Trophoblast cell (in vitro differentiated cells and primary cell): ENCODE measurements around the gene CFAP141. TPM values are rescaled to one million over a fixed set of nuclear protein-coding genes. Genes with fewer than 3 reads are reported as not detected.

Source experiments
- DNase-seq, 2 donors: peaks; one replicate each; pipeline ENCODE4 v3.0.0-alpha.2; 2016
- H2AFZ ChIP-seq: 2 replicates; pipeline ENCODE4 v1.6.1; 2013; ENCODE audit warnings: low read length, moderate library complexity, mild to moderate bottlenecking; ENCODE audit not compliant: insufficient read depth, poor library complexity
- H2AK5ac ChIP-seq: 2 replicates; pipeline ENCODE4 v1.6.1; 2013; ENCODE audit warnings: mild to moderate bottlenecking, low read length
- H2BK120ac ChIP-seq: 2 replicates; pipeline ENCODE4 v1.6.1; 2013; ENCODE audit warnings: low read length, mild to moderate bottlenecking, moderate library complexity; ENCODE audit not compliant: insufficient read depth, poor library complexity
- H2BK12ac ChIP-seq: 2 replicates; pipeline ENCODE4 v1.6.1; 2013; ENCODE audit warnings: mild to moderate bottlenecking, low read length, moderate library complexity
- H2BK5ac ChIP-seq: 2 replicates; pipeline ENCODE4 v1.6.1; 2013; ENCODE audit warnings: low read length, low read depth, moderate library complexity, mild to moderate bottlenecking; ENCODE audit not compliant: poor library complexity
- H3K14ac ChIP-seq: 2 replicates; pipeline ENCODE4 v1.6.1; 2013; ENCODE audit warnings: mild to moderate bottlenecking, low read length
- H3K18ac ChIP-seq: 2 replicates; pipeline ENCODE4 v1.6.1; 2013; ENCODE audit warnings: mild to moderate bottlenecking, low read length
- H3K23ac ChIP-seq: 2 replicates; pipeline ENCODE4 v1.6.1; 2013; ENCODE audit warnings: low read length
- H3K27ac ChIP-seq: 2 replicates; pipeline ENCODE4 v1.5.1; 2013; ENCODE audit warnings: low read depth, mild to moderate bottlenecking, inconsistent platforms, low read length, moderate library complexity
- H3K27me3 ChIP-seq: 2 replicates; pipeline ENCODE4 v1.6.1; 2013; ENCODE audit warnings: inconsistent platforms, mild to moderate bottlenecking, low read length, moderate library complexity; ENCODE audit not compliant: insufficient read depth
- H3K36me3 ChIP-seq, 2 experiments: 1 replicate in 1 of 2; 2 replicates in 1 of 2; pipeline ENCODE4 v1.6.1; 2013; ENCODE audit warnings: low read length in 2 of 2, mild to moderate bottlenecking in 2 of 2, moderate library complexity in 1 of 2; ENCODE audit not compliant: insufficient read depth in 2 of 2, control insufficient read depth in 1 of 2
- H3K4ac ChIP-seq: 2 replicates; pipeline ENCODE4 v1.6.1; 2013; ENCODE audit warnings: low read depth, mild to moderate bottlenecking, low read length, moderate library complexity
- H3K4me1 ChIP-seq, 2 experiments: 1 replicate in 1 of 2; 2 replicates in 1 of 2; pipeline ENCODE4 v1.6.1; 2013; ENCODE audit warnings: low read length in 2 of 2, mild to moderate bottlenecking in 2 of 2, moderate library complexity in 1 of 2; ENCODE audit not compliant: insufficient read depth in 2 of 2, control insufficient read depth in 1 of 2
- H3K4me2 ChIP-seq: 2 replicates; pipeline ENCODE4 v1.6.1; 2013; ENCODE audit warnings: inconsistent platforms, mild to moderate bottlenecking, low read length, moderate library complexity
- H3K4me3 ChIP-seq: 2 replicates; pipeline ENCODE4 v1.5.1; 2013; ENCODE audit warnings: mild to moderate bottlenecking, low read depth, low read length, inconsistent platforms
- H3K79me1 ChIP-seq: one replicate; pipeline ENCODE4 v1.6.1; 2013; ENCODE audit warnings: low read length
- H3K79me2 ChIP-seq: 2 replicates; pipeline ENCODE4 v1.6.1; 2013; ENCODE audit warnings: low read length, mild to moderate bottlenecking; ENCODE audit not compliant: control insufficient read depth, insufficient read depth, poor library complexity
- H3K9ac ChIP-seq: 2 replicates; pipeline ENCODE4 v1.6.1; 2013; ENCODE audit warnings: mild to moderate bottlenecking, low read length
- H3K9me3 ChIP-seq: 2 replicates; pipeline ENCODE4 v1.6.1; 2013; ENCODE audit warnings: low read depth, mild to moderate bottlenecking, control low read depth, inconsistent platforms, low read length; ENCODE audit not compliant: insufficient read depth
- H4K12ac ChIP-seq: 2 replicates; pipeline ENCODE4 v1.6.1; 2013; ENCODE audit warnings: low read depth, mild to moderate bottlenecking, low read length, moderate library complexity
- H4K8ac ChIP-seq: 2 replicates; pipeline ENCODE4 v1.6.1; 2013; ENCODE audit warnings: low read depth, mild to moderate bottlenecking, low read length, moderate library complexity
- H4K91ac ChIP-seq: one replicate; pipeline ENCODE4 v1.6.1; 2013; ENCODE audit warnings: low read depth, mild to moderate bottlenecking, low read length, moderate library complexity
- WGBS: extraction: QIAGEN DNeasy Blood & Tissue Kit; methylation state at CpG from one replicate; pipeline ENCODE4 v1.1.7; 2013; ENCODE audit warnings: missing lambda C conversion rate; ENCODE audit not compliant: insufficient read length, insufficient coverage; ENCODE audit errors: extremely low coverage; 5-methylcytosine and 5-hydroxymethylcytosine counted together
- polyA plus RNA-seq: library from polyadenylated mRNA; stranded (reverse); fragments of 200-250 nt; gene quantifications from 2 replicates; pipeline ENCODE4 v1.2.3, GENCODE V29; 2013

The CFAP141 gene
- polyA plus RNA-seq: not detected in 2 replicates

GRCh38 chr1:154206196-154206595 is at the start of gene CFAP141:
Gene CFAP141, minus strand, starts transcription at chr1:154206333. Its CDS starts 26 bp downstream, at chr1:154206307.
- no CpG with 5 or more reads among the region's 1 CpG for WGBS
- H3K14ac ChIP-seq: no peak within 1 kb of the TSS
- no peak within 1 kb of the TSS for H2BK5ac ChIP-seq
- no peaks in the 10 kb centered on the region for H3K9me3 ChIP-seq
- no peak within 1 kb of the TSS for H3K27ac ChIP-seq
- no peak within 1 kb of the TSS for H3K4me2 ChIP-seq
- no peak within 1 kb of the TSS for H3K23ac ChIP-seq
- no peak within 1 kb of the TSS for H3K9ac ChIP-seq
- H4K12ac ChIP-seq: no peak within 1 kb of the TSS
- H3K18ac ChIP-seq: no peak within 1 kb of the TSS
- no peak within 1 kb of the TSS for H3K4me3 ChIP-seq
- H4K8ac ChIP-seq: no peak within 1 kb of the TSS
- no peaks in the 10 kb centered on the region for H3K4me1 ChIP-seq
- H3K79me2 ChIP-seq: no peaks in the 10 kb centered on the region
- H2BK120ac ChIP-seq: no peak within 1 kb of the TSS
- peak; percentile 81 to 92 for DNase-seq
- H2BK12ac ChIP-seq: no peak within 1 kb of the TSS
- H3K36me3 ChIP-seq: peaks cover 29 to 38% of the 10 kb centered on the region in 2 experiments
- H3K4ac ChIP-seq: no peak within 1 kb of the TSS
- H3K79me1 ChIP-seq: no peaks in the 10 kb centered on the region
- no peak within 1 kb of the TSS for H4K91ac ChIP-seq
- no peak within 1 kb of the TSS for H2AK5ac ChIP-seq
- no peak within 1 kb of the TSS for H2AFZ ChIP-seq
- H3K27me3 ChIP-seq: no peaks in the 10 kb centered on the region

DNA sequence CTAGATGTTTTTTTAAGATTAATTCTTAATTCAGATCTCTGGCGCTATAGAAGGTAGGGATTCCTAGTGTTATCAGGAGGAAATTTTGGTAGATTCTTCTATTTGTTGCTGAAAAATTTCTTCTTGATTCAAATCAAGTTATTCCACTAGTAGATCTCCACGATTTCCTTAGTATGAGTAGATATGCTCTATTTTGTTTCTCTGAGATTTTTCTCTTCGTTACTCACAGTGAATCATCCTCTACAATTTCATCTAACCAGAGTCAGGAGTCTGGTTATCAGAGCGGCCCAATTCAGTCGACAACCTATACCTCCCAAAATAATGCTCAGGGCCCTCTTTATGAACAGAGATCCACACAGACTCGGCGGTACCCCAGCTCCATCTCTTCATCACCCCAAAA is 47.5 kb upstream of the CFAP141 start:
- Histone ChIP-seq H3K23ac (no peak overlapping the region), H4K8ac (no peak overlapping the region), H3K9ac (no peak overlapping the region), H3K27ac (no peak overlapping the region), H2AK5ac (no peak overlapping the region), H3K79me1 (no peaks in the 10 kb centered on the region), H3K79me2 (no peaks in the 10 kb centered on the region), H2BK5ac (no peak overlapping the region), H3K14ac (no peak overlapping the region), H3K36me3 (peaks cover 56 to 84% of the 10 kb centered on the region in 2 experiments), H3K9me3 (no peaks in the 10 kb centered on the region), H2BK120ac (no peak overlapping the region), H3K4me3 (no peak overlapping the region), H4K12ac (no peak overlapping the region), H2BK12ac (no peak overlapping the region), H3K4me2 (no peak overlapping the region), H4K91ac (no peak overlapping the region), H3K18ac (no peak overlapping the region), H3K4ac (no peak overlapping the region), H3K4me1 (no peaks in the 10 kb centered on the region), H2AFZ (no peak overlapping the region), H3K27me3 (no peaks in the 10 kb centered on the region)
- no CpG with 5 or more reads among the region's 7 CpGs for WGBS
- no peak for DNase-seq

- Histone ChIP-seq H2BK12ac (no peak overlapping the region), H2BK5ac (no peak overlapping the region), H3K79me2 (no peaks in the 10 kb centered on the region), H3K27me3 (no peaks in the 10 kb centered on the region), H4K91ac (no peak overlapping the region), H3K4me3 (no peak overlapping the region), H3K18ac (no peak overlapping the region), H3K9me3 (no peaks in the 10 kb centered on the region), H3K36me3 (peaks cover 24 to 54% of the 10 kb centered on the region in 2 experiments), H3K4me1 (no peaks in the 10 kb centered on the region), H2BK120ac (no peak overlapping the region), H2AFZ (no peak overlapping the region), H3K9ac (peak overlapping the region; percentile 36), H3K4ac (no peak overlapping the region), H4K8ac (no peak overlapping the region), H2AK5ac (no peak overlapping the region), H3K14ac (no peak overlapping the region), H3K79me1 (no peaks in the 10 kb centered on the region), H4K12ac (no peak overlapping the region), H3K27ac (no peak overlapping the region), H3K4me2 (no peak overlapping the region), H3K23ac (no peak overlapping the region)
- no peak for DNase-seq
- no CpG with 5 or more reads among the region's 3 CpGs for WGBS
Measured at GRCh38 chr1:154241703-154242351, 35.7 kb upstream of the CFAP141 start.

DNA sequence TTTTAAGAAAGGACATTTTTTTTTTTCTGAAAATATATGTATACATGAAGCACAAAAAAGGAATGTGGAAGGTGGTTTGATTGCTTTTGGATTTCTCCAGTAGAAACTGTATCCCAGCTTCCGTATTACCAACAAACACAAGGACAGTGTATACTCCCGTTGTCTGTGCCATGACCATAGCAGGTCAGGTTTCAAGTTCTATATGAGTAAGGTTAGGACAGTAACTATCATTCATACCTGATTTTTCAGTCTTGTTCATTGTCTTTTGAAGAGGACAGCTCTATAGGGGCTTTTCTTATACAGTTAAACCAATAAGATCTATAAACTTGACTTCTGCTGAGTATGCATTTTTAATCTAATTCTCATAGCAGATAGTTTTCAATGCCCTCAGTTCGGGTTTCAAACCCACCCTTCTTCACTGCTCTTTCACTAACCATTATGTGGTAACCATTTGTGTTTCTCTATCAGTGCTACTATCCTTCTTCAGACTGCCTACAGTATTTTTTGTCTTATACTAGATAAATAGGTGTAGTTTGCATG is 34.2 kb upstream of the CFAP141 start:
- Histone ChIP-seq H2BK120ac (no peak overlapping the region), H3K14ac (no peak overlapping the region), H3K23ac (no peak overlapping the region), H3K79me2 (peaks cover 3% of the 10 kb centered on the region), H3K18ac (no peak overlapping the region), H4K12ac (no peak overlapping the region), H4K91ac (no peak overlapping the region), H3K4me1 (no peaks in the 10 kb centered on the region), H3K4me3 (no peak overlapping the region), H3K27me3 (no peaks in the 10 kb centered on the region), H3K27ac (no peak overlapping the region), H3K79me1 (no peaks in the 10 kb centered on the region), H2AFZ (no peak overlapping the region), H3K9me3 (no peaks in the 10 kb centered on the region), H3K9ac (no peak overlapping the region), H2BK5ac (no peak overlapping the region), H2AK5ac (no peak overlapping the region), H3K36me3 (peaks cover 27 to 57% of the 10 kb centered on the region in 2 experiments), H3K4me2 (no peak overlapping the region), H2BK12ac (no peak overlapping the region), H4K8ac (no peak overlapping the region), H3K4ac (no peak overlapping the region)
- no CpG with 5 or more reads among the region's 3 CpGs for WGBS
- no peak for DNase-seq
